Naive thymus-derived CD8-positive, alpha-beta T cell (primary cell): Measurements from ENCODE around the gene SRPRB. TPM values are rescaled to one million over a fixed set of nuclear protein-coding genes. Genes with fewer than 3 reads are reported as not detected.
A peak's percentile ranks its signal among the peaks of the same experiment; 100 is the strongest.

Source experiments
- ATAC-seq, 2 donors: fragments of 150-1000 bp; cut with Tn5 transposase in 1 of 2; sonication (Bioruptor Pico), chemical (Tn5 transposase) in 1 of 2; 1 replicate in 1 of 2; 2 replicates in 1 of 2; pipeline ENCODE4 v1.10.0; 2021; ENCODE audit warnings: mild to moderate bottlenecking in 2 of 2, moderate library complexity in 2 of 2
- POLR2A ChIA-PET: fragments of 350-600 bp; sonication (Branson Sonifier 250); formaldehyde crosslinking; loops from one replicate; lab custom pipeline; 2021; ENCODE audit warnings: antibody characterized with exemption; lab: Charles Lee
- DNase-seq, 10 donors: peaks; one replicate each; pipeline versions ENCODE4 v3.0.0 to v3.0.0-alpha.2; 2020 to 2022
- H3K27ac Mint-ChIP-seq, 10 donors: one replicate each; pipeline ENCODE4 v1.8.0; 2020 to 2022; ENCODE audit warnings: mild to moderate bottlenecking in 10 of 10, mixed read lengths in 10 of 10, moderate library complexity in 4 of 10, inconsistent platforms in 1 of 10
- H3K27me3 Mint-ChIP-seq, 5 donors: one replicate each; pipeline ENCODE4 v1.8.0; 2021 to 2022; ENCODE audit warnings: mixed read lengths in 5 of 5
- H3K36me3 Mint-ChIP-seq, 3 donors: one replicate each; pipeline ENCODE4 v1.8.0; 2020 to 2022; ENCODE audit warnings: mixed read lengths in 3 of 3, mild to moderate bottlenecking in 2 of 3, inconsistent platforms in 1 of 3
- H3K4me1 Mint-ChIP-seq, 4 donors: one replicate each; pipeline ENCODE4 v1.8.0; 2021 to 2022; ENCODE audit warnings: mixed read lengths in 4 of 4
- H3K4me3 Mint-ChIP-seq, 10 donors: one replicate each; pipeline ENCODE4 v1.8.0; 2020 to 2022; ENCODE audit warnings: mild to moderate bottlenecking in 10 of 10, mixed read lengths in 10 of 10, moderate library complexity in 6 of 10, inconsistent platforms in 1 of 10
- H3K9me3 Mint-ChIP-seq, 9 donors: one replicate each; pipeline ENCODE4 v1.8.0; 2020 to 2022; ENCODE audit warnings: mixed read lengths in 9 of 9, mild to moderate bottlenecking in 3 of 9, inconsistent platforms in 1 of 9, moderate library complexity in 1 of 9
- polyA plus RNA-seq, 3 donors: library from polyadenylated mRNA; unstranded; fragments of 300-500 nt; fragmentation: Illumina TruSeq; gene quantifications; one replicate each; pipeline ENCODE4 v1.2.3, GENCODE V29; 2021
- total RNA-seq, 8 experiments: library from RNA in 2 of 8; stranded (reverse) in 2 of 8; gene quantifications; one replicate each; pipeline ENCODE4 v1.2.3 and lab custom pipeline; 2021 to 2026

The SRPRB gene, protein sequence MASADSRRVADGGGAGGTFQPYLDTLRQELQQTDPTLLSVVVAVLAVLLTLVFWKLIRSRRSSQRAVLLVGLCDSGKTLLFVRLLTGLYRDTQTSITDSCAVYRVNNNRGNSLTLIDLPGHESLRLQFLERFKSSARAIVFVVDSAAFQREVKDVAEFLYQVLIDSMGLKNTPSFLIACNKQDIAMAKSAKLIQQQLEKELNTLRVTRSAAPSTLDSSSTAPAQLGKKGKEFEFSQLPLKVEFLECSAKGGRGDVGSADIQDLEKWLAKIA
- total RNA-seq (10 to 100 TPM; 34.4 to 44.8 TPM), polyA plus RNA-seq (10 to 100 TPM; 34.7 to 48.7 (median 38.2) TPM), total RNA-seq (lab: John Stamatoyannopoulos, UW) (35.7 to 192 (median 45.3) reads per million in 6 experiments)

DNA sequence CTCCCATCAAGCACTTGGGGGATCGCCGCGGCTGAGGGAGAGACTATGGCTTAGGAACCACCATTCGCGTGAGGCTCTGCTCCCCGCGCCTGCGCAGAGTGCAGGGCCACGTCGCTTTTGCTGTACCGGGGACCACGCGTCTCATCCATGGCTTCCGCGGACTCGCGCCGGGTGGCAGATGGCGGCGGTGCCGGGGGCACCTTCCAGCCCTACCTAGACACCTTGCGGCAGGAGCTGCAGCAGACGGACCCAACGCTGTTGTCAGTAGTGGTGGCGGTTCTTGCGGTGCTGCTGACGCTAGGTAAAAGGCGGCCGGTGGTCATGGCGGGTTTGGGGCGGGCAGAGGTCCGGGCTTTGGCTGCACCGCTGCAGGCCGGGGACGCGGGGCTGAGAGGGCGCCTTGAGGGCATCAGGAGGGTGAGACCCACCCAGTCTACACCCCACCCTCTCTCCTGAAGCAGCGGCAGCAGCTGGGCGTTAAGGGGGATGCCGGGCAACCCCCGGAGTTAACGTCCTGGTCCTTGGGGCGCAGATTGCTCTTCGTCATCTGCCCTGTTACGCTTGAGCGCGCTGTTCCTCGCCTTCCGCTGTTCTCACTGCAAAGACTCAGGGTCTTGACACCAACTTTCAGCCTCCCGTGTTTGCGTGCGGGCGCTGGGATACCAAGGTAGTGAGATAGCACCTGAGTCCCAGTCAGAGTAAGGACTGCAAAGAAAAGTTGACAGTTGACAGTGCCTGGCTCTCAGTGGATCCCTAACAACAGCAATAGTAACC is at the start of gene SRPRB:
Gene SRPRB, plus strand, starts transcription at position 114 of the 774 bp plus-strand sequence. Its CDS starts 34 bp downstream, at position 148.
- H3K4me3 Mint-ChIP-seq: peak within 1 kb of the TSS; percentile 92 to 99 (median 96)

DNA sequence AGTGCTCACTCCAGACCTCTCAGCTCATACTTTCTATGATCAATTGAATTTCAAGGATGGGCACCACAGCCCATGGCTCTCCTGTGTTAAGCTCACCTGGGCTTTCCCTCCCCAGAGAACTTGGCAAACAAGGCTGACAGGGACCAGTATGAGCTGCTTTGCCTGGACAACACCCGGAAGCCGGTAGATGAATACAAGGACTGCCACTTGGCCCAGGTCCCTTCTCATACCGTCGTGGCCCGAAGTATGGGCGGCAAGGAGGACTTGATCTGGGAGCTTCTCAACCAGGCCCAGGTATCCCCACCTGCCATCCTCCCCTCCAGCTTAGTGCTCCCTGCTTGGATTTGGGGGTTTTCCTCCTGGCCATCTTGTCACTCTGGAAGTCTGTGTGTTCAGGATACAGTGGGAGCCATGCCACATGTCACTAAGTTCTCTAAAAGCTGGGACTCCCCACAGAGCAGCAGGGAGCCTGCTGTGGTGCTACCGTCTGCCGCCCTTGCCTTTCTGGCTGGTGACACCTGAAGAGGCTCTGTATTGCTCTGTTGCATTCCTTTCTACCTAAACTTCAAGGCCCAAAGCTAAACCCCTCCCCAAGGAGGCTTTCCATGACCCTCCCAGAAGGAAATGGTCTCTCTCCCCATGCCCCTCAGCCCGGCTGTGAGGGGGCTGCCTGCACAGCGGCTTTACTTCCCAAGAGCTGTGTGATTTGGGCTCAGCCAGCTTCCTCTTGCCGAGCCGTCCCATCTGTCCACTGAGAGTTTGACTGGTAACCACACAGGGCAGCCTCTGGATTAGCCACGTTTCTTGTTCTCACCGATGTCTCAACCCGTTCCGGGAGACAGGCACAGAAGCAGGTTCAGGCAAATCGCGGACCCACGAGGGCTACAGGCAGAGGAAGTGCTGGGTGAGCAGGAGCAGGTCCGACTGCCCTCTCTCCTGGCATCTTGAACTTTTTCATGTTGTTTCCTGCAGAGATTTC is 48.6 kb upstream of the SRPRB start:
- Mint-ChIP-seq H3K4me3 (no peak overlapping the region), H3K9me3 (no peaks in the 10 kb centered on the region), H3K27ac (no peak overlapping the region), H3K4me1 (no peaks in the 10 kb centered on the region), H3K27me3 (peaks cover 0 to 19% (median 2%) of the 10 kb centered on the region in 5 donors), H3K36me3 (no peaks in the 10 kb centered on the region)
- POLR2A ChIA-PET: no interaction called here
- ATAC-seq (no peak), DNase-seq (no peak)

More for the DNA sequence above, at the start of gene SRPRB:
- DNase-seq (peak; percentile 92 to 98 (median 95)), ATAC-seq (peak; percentile 95 to 97)
- peaks cover 0 to 7% (median 3%) of the 10 kb centered on the region in 5 donors for H3K27me3 Mint-ChIP-seq
- H3K9me3 Mint-ChIP-seq: no peaks in the 10 kb centered on the region
- peaks cover 0 to 29% (median 10%) of the 10 kb centered on the region in 3 donors for H3K36me3 Mint-ChIP-seq
- peaks cover 6 to 45% (median 30%) of the 10 kb centered on the region in 4 donors for H3K4me1 Mint-ChIP-seq
- H3K27ac Mint-ChIP-seq: peak within 1 kb of the TSS; percentile 85 to 99 (median 97)
- POLR2A ChIA-PET: no interaction called here

- Mint-ChIP-seq H3K4me1 (no peaks in the 10 kb centered on the region), H3K36me3 (no peaks in the 10 kb centered on the region), H3K4me3 (no peak overlapping the region), H3K27ac (no peak overlapping the region), H3K27me3 (peaks cover 0 to 16% (median 2%) of the 10 kb centered on the region in 5 donors), H3K9me3 (no peaks in the 10 kb centered on the region)
- ATAC-seq (no peak), DNase-seq (no peak)
- POLR2A ChIA-PET: no interaction called here
Observed at GRCh38 chr3:133757701-133758567, 47.7 kb upstream of the SRPRB start.

DNA sequence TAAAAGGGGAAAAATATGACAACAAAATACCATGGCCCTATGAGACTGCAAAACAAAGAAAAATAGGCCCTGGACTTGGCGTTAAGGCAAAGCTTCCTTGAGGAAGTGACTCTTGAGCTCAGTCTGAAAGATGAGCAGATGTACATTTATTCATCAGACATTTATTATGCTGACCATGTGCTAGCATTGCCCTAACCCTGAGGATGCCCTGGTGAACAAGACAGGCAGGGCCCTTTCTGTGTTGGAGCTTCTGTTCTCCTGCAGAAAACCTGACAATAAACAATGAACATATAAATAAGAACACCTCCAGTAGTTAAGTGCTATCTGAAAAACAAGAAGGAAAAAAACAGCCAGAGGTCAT is 47.1 kb upstream of the SRPRB start:
- ATAC-seq (no peak), DNase-seq (no peak)
- POLR2A ChIA-PET: no interaction called here
- Mint-ChIP-seq H3K27ac (no peak overlapping the region), H3K27me3 (peaks cover 0 to 14% (median 2%) of the 10 kb centered on the region in 5 donors), H3K36me3 (no peaks in the 10 kb centered on the region), H3K4me3 (no peak overlapping the region), H3K9me3 (no peaks in the 10 kb centered on the region), H3K4me1 (no peaks in the 10 kb centered on the region)

DNA sequence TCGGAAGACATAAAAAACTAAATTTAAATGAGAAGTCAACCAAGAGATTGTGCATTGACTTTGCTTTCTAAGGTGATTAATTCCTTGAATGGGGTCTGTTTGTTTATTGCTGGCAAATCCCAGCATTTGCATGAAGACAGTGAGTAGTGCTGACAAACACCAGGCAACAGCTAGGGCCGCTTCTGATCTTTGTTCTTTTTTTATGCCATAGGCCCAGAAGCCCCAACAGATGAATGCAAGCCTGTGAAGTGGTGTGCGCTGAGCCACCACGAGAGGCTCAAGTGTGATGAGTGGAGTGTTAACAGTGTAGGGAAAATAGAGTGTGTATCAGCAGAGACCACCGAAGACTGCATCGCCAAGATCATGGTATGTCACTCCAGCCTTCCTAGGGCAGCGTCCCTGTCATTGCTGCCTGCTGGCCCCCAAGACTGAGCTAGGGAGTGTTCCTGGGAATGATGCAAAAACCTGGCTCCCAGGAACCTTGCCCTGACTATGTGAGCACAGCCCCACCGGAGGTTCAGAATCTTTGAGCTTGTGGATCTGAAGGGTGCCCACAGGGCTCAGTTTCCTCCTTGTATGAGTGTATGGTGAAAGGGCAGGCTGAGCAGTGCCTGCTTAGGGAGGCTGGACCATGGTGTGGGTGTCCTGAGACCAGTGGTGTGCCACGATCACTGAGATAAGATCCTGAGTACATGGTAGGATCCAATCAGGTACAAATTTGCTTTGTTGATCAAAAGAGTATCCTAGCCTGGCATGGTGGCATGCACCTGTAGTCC is 46.5 kb upstream of the SRPRB start:
- H3K4me3 Mint-ChIP-seq: no peak overlapping the region
- H3K4me1 Mint-ChIP-seq: no peaks in the 10 kb centered on the region
- H3K27ac Mint-ChIP-seq: no peak overlapping the region
- peaks cover 2 to 14% (median 8%) of the 10 kb centered on the region in 5 donors for H3K27me3 Mint-ChIP-seq
- no peaks in the 10 kb centered on the region for H3K36me3 Mint-ChIP-seq
- POLR2A ChIA-PET: no interaction called here
- ATAC-seq: no peak
- no peaks in the 10 kb centered on the region for H3K9me3 Mint-ChIP-seq
- no peak for DNase-seq

GRCh38 chr3:133759740-133760305 is 45.8 kb upstream of the SRPRB start:
- POLR2A ChIA-PET: no interaction called here
- Mint-ChIP-seq H3K36me3 (no peaks in the 10 kb centered on the region), H3K27me3 (peaks cover 2 to 15% (median 10%) of the 10 kb centered on the region in 5 donors), H3K4me1 (no peaks in the 10 kb centered on the region), H3K4me3 (no peak overlapping the region), H3K9me3 (no peaks in the 10 kb centered on the region), H3K27ac (no peak overlapping the region)
- ATAC-seq (no peak), DNase-seq (no peak)

GRCh38 chr3:133760916-133761315 is 44.7 kb upstream of the SRPRB start:
- Mint-ChIP-seq H3K36me3 (no peaks in the 10 kb centered on the region), H3K4me3 (no peak overlapping the region), H3K27ac (no peak overlapping the region), H3K9me3 (no peaks in the 10 kb centered on the region), H3K27me3 (peaks cover 3 to 17% (median 10%) of the 10 kb centered on the region in 5 donors), H3K4me1 (no peaks in the 10 kb centered on the region)
- no peak for ATAC-seq
- DNase-seq: no peak
- POLR2A ChIA-PET: no interaction called here

GRCh38 chr3:133761605-133762484 is 43.8 kb upstream of the SRPRB start:
- no peak overlapping the region for H3K27ac Mint-ChIP-seq
- H3K4me1 Mint-ChIP-seq: no peaks in the 10 kb centered on the region
- ATAC-seq: no peak
- H3K4me3 Mint-ChIP-seq: no peak overlapping the region
- no peaks in the 10 kb centered on the region for H3K9me3 Mint-ChIP-seq
- no peak for DNase-seq
- H3K36me3 Mint-ChIP-seq: no peaks in the 10 kb centered on the region
- POLR2A ChIA-PET: no interaction called here
- peaks cover 3 to 17% (median 8%) of the 10 kb centered on the region in 5 donors for H3K27me3 Mint-ChIP-seq

DNA sequence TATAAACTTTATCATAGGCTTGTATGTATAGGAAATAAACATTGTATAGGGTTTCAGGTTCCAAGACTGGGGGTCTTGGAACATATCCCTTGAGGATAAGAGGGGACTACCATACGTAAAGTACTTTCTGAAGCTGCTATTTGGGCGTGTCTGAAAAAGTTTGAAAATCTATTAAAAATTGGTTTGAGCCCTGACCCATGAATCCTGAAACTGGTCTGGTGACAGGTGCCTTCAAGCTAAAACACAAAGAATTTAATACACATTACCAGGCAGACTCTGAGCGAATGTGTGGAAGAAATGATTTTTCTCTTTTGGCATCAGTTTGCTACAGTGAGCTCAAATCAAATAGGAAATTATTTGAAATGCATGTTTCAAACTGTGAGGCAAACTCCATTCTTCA is 43.1 kb upstream of the SRPRB start:
- no peaks in the 10 kb centered on the region for H3K4me1 Mint-ChIP-seq

More for the DNA sequence above, 43.1 kb upstream of the SRPRB start:
- DNase-seq: no peak
- peaks cover 3 to 17% (median 4%) of the 10 kb centered on the region in 5 donors for H3K27me3 Mint-ChIP-seq
- no peak for ATAC-seq
- no peaks in the 10 kb centered on the region for H3K36me3 Mint-ChIP-seq
- H3K4me3 Mint-ChIP-seq: no peak overlapping the region
- POLR2A ChIA-PET: no interaction called here
- H3K27ac Mint-ChIP-seq: no peak overlapping the region
- no peaks in the 10 kb centered on the region for H3K9me3 Mint-ChIP-seq
